BJ (cell line): ENCODE measurements around the gene DNAJC8. TPM values are rescaled to one million over a fixed set of nuclear protein-coding genes. Genes with fewer than 3 reads are reported as not detected.

Experiments used
- CTCF ChIA-PET: fragments of 350-600 bp; formaldehyde crosslinking; extraction: SDS; loops from one replicate; lab custom pipeline; 2021; ENCODE audit warnings: antibody characterized with exemption, inconsistent platforms; lab: Yijun Ruan, JAX
- POLR2A ChIA-PET: fragments of 300-600 bp; sonication (Branson Sonifier 250); formaldehyde crosslinking; extraction: SDS; loops from one replicate; lab custom pipeline; 2021; ENCODE audit warnings: antibody characterized with exemption; lab: Charles Lee
- DNase-seq: peaks from one replicate; pipeline ENCODE4 v3.0.0-alpha.2; 2011; ENCODE audit warnings: low read depth
- H3K27me3 ChIP-seq: 2 replicates; pipeline ENCODE4 v1.6.0; 2011; ENCODE audit warnings: low read length; ENCODE audit not compliant: control insufficient read depth, insufficient read depth
- H3K36me3 ChIP-seq: 2 replicates; pipeline ENCODE4 v1.5.1; 2011; ENCODE audit warnings: low read length; ENCODE audit not compliant: control insufficient read depth, insufficient read depth
- H3K4me3 ChIP-seq: 2 replicates; pipeline ENCODE4 v1.5.1; 2011; ENCODE audit warnings: low read depth, mild to moderate bottlenecking, control low read depth, low read length
- polyA plus RNA-seq: library from polyadenylated mRNA; depleted of rRNA; stranded (reverse); fragments of >200 nt; gene quantifications from 2 replicates; pipeline ENCODE4 v1.2.3, GENCODE V29; 2011
- TF ChIP-seq, protein P1 (sequence below): IDR thresholded peaks from 2 replicates; pipeline ENCODE4 v1.5.1; 2011; ENCODE audit warnings: low read depth, mild to moderate bottlenecking, control low read depth, inconsistent platforms, low read length, moderate library complexity; ENCODE audit not compliant: insufficient read depth

DNAJC8 gene
- polyA plus RNA-seq, 1 experiment, result 49.1 TPM

DNA sequence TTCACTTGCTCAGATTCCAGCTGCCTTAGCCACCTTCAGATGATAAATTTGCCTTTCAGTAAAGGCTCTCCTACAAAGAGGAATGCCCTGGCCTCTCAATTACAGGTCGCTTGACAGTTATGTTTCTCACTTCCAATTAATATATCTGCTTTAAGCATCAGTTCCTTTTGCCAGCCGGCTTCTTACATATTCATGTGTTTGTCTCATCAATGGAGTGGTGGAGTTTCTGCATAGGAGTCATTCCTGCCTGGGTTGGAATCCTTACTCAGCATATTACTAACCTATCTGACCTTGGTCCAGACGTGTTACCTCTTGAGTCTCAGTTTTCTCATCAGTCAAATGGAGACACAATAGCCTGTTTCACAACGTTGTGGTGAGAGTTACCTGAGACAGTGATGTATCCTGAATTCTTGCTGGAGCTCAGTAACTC is 17.1 kb upstream of the DNAJC8 start:
- POLR2A ChIA-PET, result interaction anchor here (0.8 kb wide), 1 partner anchor 259 kb away, joined by 4 read pairs; no protein-coding TSS in a partner anchor
- Histone ChIP-seq H3K27me3 (no peaks in the 10 kb centered on the region), H3K4me3 (no peak overlapping the region), H3K36me3 (no peaks in the 10 kb centered on the region)
- CTCF ChIA-PET, result interaction anchor here (1.3 to 3.5 kb wide), 10 partner anchors 7 to 353 kb away, joined by 4 to 28 read pairs (median 8); partner anchors contain the start of genes DNAJC8, MED18 and SESN2
- no peak for DNase-seq
- TF ChIP-seq, protein P1, sequence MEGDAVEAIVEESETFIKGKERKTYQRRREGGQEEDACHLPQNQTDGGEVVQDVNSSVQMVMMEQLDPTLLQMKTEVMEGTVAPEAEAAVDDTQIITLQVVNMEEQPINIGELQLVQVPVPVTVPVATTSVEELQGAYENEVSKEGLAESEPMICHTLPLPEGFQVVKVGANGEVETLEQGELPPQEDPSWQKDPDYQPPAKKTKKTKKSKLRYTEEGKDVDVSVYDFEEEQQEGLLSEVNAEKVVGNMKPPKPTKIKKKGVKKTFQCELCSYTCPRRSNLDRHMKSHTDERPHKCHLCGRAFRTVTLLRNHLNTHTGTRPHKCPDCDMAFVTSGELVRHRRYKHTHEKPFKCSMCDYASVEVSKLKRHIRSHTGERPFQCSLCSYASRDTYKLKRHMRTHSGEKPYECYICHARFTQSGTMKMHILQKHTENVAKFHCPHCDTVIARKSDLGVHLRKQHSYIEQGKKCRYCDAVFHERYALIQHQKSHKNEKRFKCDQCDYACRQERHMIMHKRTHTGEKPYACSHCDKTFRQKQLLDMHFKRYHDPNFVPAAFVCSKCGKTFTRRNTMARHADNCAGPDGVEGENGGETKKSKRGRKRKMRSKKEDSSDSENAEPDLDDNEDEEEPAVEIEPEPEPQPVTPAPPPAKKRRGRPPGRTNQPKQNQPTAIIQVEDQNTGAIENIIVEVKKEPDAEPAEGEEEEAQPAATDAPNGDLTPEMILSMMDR, result no peak

DNA sequence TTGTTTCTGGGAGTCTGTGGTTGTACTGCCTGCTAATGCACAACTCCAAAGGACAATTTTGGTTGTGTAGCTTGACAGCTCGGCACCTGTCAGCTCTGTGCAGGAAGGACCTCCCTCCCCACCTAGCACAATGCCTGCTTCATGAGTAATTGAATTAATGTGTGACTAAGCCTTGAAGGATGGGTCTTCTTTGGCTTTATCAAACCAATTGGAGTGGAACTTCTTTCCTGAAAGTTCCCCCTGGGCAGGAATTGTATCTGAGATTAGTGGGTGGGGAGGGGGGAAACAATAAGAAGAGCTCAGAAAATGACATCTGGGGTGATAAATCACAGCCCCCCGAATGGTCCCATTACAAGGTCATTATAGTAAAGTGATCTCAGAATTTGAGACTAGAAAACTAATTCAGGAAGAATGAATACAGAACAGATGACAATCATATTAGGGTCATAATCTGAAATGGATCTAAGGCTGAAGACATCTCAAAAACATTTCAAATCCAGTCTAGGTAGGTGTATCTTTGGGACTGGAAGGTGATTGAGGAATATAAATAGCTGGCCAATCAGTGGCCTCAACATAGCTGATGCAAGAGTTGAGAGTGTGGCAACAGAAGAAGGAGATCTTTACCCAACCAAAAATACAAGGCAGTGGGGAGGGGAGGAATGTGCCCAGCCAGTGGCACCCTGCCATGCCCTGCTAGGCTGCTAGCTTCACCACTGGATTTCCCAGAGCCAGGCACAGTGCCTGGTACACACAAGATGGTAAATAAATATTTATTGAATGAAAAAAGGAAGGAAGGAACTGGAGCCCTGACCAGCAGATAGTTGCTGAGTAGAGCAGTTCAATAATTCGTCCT is 16.4 kb upstream of the DNAJC8 start:
- TF ChIP-seq, protein P1, result no peak
- Histone ChIP-seq H3K27me3 (no peaks in the 10 kb centered on the region), H3K36me3 (no peaks in the 10 kb centered on the region), H3K4me3 (no peak overlapping the region)
- DNase-seq, result no peak
- ChIA-PET CTCF (interaction anchor here (0.6 to 3.5 kb wide), 37 partner anchors 8 to 1255 kb away, joined by 3 to 28 read pairs (median 4); partner anchors contain the start of genes DNAJC8, MED18, PHACTR4 and SESN2), POLR2A (interaction anchor here (0.5 to 1.0 kb wide), 3 partner anchors 256 to 263 kb away, joined by 3 to 4 read pairs (median 3); partner anchors contain the start of gene RCC1)

DNA sequence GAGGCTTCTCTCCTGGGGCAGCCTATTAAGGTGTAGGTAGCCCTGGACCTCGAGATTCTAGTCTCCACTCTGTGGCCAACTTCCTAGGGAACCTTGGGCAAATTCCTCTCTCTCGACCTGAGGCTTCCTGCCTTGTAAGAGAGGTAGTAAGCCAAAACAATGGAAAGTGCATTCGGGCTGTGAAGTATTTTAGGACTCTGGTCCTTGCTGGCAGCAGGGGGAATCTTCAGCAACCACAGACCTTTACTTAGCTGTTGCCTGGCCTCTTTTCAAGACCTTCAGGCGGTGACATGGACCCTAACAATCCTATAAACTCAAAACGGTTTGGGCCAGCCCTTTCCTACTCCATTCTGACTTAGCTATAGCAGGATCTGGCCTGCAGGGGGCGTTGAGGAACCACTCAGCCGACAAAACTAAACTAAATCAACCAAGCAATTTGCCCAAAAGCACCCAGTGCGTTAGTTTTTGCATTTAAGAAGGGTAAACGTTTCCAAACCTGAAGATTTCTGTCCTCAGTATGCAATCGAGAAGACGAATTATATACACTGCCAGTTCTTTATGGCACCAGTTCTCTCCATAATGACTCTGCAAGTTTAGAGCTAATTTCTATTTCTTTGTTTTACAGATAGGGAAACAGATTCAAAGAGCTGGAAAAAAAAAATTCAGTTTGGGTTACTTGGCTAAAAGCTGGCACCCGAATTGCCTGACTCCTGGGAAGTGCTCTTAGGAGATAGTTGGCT is 15.6 kb upstream of the DNAJC8 start:
- POLR2A ChIA-PET, result interaction anchor here (0.5 to 1.0 kb wide), 2 partner anchors 257 to 264 kb away, joined by 3 read pairs; partner anchors contain the start of gene RCC1

DNA sequence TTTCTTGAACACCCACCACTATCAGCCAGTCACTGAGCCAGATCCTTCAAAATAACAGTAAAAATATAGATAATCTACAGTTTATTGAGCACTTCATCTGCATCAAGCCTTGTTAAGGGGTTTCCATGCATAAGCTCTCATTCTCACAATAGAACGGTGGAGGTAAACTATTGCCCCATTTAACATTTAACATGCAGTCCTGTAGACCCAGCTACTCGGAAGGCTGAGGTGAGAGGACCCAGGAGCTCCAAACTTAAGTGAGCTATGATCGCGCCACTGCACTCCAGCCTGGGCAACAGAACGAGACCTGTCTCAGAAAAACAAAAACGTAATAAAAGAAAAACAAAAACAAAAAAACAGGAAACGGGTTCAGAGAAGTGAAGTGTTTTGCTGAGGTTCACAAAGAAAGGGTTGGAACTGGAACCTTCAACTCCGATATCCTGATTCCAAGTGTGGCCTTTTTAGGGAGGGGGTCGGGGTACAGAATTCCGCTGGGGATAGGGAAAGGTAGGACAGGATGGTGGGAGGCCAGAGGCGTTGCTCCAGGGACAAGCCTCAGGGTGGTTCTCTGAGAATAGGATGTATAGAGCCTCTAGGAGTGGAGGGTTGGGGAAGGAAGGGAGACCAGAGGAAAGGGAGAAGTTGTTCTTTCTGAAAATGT is 14.9 kb upstream of the DNAJC8 start:
- TF ChIP-seq, protein P1, result no peak
- CTCF ChIA-PET, result interaction anchor here (0.5 to 3.5 kb wide), 22 partner anchors 10 to 511 kb away, joined by 3 to 28 read pairs (median 6); partner anchors contain the start of genes PHACTR4 and SESN2
- Histone ChIP-seq H3K36me3 (no peaks in the 10 kb centered on the region), H3K4me3 (peak overlapping the region; percentile 22), H3K27me3 (no peaks in the 10 kb centered on the region)
- no peak for DNase-seq
- POLR2A ChIA-PET, result interaction anchor here (0.5 kb wide), 1 partner anchor 269 kb away, joined by 17 read pairs; no protein-coding TSS in a partner anchor

More for the DNA sequence above, 15.6 kb upstream of the DNAJC8 start:
- CTCF ChIA-PET, result interaction anchor here (0.5 to 3.5 kb wide), 39 partner anchors 9 to 1254 kb away, joined by 3 to 28 read pairs (median 3); partner anchors contain the start of genes DNAJC8, MED18, PHACTR4 and SESN2
- DNase-seq, result no peak
- TF ChIP-seq, protein P1, result peak; percentile 97
- no peak overlapping the region for H3K4me3 ChIP-seq
- H3K36me3 ChIP-seq, result no peaks in the 10 kb centered on the region
- no peaks in the 10 kb centered on the region for H3K27me3 ChIP-seq
